HG03442 (cell line): ENCODE measurements around the gene NLRP1.
A peak's percentile ranks its signal among the peaks of the same experiment; 100 is the strongest.

Experiments used
- ATAC-seq: cut with Tn5 transposase; IDR thresholded peaks from one replicate; pipeline ENCODE4 v1.9.1; 2021; ENCODE audit warnings: mild to moderate bottlenecking, moderate library complexity; ENCODE audit not compliant: unreplicated experiment

NLRP1 gene

DNA sequence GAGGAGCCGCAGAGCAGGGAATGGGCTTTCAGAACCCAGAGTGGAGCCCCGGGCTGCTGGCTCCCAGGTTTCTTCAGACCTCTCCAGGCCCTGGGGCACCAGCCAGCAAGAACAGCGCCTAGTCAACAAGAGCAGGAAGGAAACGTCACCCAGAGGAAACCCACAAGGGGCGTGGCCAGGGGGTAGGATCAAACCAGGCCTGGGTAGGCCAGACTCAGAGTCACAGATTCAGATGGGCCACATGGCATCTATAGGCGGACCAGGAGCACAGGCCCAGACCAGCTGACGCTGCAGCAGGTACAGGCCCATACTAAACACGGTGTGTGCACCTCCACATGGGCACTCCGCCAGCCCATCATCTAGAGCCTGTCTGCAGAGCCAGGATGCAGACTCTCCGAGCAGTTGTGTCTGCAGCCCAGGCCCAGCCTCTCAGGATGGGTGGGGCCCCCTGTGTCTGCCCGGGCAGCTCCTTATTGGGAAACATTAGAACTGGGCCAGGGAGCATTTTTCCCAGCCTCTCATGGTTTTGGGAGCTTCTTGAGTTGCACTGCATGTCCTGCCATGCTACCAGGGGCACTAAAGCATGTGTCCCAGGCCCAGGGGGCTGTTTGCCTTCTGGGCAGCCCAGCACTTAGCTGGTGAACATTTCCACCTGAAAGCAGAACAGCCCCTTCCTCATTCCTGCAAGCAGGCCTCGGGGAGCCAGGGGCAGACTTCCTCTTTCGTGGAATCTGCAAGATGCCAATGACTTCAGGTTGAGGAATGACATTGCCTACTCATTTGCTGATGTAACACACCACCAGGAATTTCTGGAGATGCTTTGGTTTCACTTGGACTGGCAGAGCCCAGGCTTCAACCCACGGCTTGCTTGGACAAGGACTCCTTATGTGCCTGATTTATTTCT, at the start of gene NLRP1:
Gene NLRP1, minus strand, starts transcription at position 127 of the 904 bp plus-strand sequence. CDS start 552 bp downstream, outside the sequence.
- peak; percentile 72 for ATAC-seq

DNA sequence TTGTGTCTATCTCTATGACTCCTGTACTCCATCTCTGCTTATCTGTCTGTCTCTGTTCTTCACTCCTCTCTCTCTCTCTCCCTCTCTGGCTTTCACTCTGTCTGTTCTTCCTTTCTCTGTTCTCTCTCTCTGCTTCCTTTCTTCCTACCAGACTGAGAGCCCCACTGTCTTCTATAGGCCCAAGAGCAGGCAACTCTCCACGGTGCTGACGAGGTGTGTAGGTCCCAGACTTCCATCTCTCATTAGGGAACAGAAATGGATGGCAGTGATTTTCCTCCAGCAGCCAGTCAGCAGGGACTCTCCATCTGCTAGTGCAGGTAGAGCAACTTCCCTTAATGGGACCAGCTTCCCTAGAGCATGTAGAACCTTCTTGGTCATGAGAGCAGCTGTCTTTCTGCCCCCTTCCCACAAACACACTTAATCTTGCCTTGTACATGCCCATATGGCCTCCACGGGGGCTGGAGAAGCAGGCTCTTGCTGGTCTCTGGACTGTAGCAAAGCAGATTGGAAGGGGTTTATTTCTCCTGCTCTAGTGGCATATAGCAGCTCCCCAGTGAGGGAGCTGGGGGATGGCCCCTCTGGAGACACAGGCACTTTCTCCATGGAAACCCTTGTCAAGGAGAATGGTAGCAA, 47.8 kb upstream of the NLRP1 start:
- ATAC-seq = no peak

DNA sequence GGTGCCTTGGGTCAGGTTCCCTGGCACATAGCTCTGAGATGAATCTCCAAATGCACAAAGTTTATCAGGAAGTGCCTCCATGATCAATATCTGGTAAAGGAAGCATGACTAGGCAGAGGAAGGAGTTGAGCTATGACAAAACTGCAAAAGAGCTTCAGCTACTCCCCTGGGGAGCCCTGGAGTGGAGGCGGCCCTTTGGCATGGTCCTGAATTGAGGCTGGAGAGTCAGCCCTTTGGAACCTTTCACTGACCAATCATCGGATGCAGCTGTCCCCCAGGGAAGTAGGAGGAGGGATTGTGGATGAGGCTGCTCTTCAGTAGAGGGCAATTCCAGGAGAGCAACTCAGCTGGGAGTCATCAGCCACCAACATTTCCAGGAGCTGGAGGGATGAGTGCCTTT, 46.1 kb upstream of the NLRP1 start:
- ATAC-seq = no peak

DNA sequence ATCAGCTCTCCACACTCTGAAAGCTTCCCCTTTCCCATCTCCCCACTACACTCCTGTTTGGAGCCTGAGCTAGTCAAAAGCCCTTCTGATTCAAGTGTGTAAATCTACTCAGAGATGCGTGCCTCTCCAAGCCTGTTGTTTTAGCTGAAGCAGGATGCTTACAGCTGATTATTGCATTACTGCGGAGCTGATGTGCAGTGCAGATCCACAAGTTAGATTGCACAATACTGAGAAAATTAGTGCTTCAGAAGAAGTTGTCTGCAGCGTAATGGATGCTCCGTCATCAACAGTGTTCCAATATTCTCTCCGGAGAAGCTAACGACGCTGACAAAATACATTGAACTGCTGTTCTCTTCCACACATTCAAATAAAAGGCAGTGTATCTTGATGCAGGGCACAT, 44.8 kb upstream of the NLRP1 start:
- ATAC-seq = no peak

DNA sequence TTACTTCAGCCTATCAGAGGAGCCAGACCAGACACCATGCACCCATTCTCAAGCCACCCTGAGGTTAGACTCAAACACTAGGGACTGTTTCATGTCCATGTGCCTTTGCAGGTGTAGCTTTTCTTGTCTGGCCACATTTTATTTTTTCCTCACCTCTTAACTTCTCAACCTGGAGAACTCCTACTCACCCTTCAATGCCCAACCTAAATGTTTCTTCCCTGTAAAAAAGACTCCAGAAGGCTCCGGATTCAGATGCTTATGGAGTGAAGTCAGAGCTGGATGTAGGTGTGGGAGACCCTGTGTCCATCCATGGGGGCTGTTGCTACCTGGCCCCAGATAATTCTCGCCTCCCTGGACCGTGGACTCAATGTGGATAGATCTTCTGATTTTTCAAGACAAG, 44.0 kb upstream of the NLRP1 start:
- ATAC-seq = no peak

DNA sequence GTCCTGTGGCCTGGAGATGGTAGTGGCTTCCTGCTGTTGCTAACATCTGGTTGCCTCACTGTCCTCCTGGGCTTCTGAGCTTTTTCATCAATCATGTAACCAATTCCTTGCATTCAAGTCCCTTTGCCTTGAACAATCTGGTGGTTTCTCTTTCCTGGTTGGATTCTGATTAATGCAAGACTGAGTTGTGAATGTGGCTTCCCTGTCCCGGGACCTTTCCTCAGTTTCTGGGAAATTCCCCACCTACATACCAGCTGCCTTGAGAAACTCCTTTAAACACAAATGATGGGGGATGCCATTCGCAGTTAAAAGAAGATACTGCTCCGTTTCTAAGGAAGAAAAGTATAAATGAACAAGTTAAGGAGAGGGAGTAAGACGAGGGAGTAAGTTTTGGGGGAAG, 39.9 kb upstream of the NLRP1 start:
- ATAC-seq = no peak

DNA sequence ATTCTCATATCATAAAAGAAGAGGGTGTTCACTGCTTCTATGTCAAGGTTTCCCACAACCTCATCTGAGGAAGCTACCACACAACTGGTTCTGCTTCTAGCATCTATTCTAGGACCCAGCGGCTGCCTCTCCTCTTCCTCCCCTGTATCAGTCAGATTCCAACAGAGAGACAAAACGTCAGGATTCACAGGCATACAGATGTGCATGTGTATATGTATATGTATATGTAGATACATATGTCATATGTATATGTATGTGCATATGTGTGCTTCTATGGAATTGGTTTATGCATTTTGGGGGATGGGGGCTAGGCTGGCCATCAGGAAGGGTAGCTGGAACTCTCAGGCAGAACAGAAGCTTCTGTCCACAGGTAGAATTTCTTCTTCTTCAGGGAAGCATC, 37.4 kb upstream of the NLRP1 start:
- no peak for ATAC-seq

DNA sequence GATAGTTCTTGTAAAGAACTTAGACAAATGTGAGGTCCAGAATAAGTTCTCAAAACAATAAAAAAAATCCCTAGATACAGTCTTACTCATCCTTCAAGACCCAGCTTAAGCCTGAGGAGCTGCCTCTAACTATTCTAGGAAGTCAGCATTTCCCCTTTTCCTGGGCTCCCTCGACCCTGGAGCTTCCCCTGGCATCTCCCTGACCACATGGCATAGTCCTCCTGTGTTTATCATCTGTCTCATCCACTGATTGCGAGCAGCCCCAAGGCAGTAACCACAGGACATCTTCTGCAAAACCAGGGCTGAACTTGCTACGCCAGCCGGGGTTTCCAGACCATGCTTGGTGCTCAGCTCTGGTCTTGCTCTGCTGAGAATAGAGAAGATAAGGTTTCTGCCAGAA, 36.7 kb upstream of the NLRP1 start:
- ATAC-seq = no peak

DNA sequence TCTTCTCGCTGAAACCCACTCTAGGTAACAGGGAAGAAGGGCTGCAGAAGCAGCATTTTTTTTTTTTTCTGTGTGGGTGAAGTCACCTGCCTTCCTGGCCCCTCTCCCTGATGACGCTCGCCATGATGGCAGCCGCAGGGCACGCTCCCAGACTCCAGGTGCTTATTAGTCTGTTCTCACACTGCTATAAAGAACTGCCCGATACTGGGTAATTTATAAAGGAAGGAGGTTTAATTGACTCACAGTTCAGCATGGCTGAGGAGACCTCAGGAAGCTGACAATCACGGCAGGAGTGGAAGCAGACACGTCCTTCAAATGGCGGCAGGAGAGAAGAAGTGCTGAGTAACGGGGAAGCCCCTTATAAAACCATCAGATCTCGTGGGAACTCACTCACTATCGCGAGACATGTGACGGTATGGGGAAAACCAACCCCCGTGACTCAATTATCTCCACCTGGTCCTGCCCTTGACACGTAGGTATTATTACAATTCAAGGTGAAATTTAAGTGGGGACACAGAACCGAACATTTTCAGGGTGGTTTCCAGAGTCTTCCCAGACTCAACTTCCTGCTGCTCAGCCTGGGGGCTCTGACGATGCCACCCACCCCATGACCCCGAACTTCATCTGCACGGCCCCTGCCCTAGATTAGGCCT, 34.9 kb upstream of the NLRP1 start:
- ATAC-seq = no peak

DNA sequence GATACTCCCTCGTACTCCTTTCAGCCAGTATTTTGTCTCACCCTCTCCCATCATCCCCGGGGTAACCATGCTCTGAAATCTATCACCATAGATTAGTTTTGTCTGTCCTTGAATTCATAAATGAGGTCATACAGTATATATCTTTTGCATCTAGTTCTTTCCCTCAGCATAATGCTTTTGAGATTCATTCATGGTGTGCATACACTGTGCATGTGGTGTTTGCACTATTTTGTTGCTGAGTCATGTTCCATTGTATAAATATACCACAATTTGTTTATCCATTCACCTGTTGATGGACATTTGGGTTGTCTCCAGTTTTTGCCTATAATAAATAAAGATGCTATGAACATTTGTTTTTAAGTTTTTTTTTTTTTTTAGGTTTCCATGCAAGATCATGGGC, 34.2 kb upstream of the NLRP1 start:
- ATAC-seq = no peak

DNA sequence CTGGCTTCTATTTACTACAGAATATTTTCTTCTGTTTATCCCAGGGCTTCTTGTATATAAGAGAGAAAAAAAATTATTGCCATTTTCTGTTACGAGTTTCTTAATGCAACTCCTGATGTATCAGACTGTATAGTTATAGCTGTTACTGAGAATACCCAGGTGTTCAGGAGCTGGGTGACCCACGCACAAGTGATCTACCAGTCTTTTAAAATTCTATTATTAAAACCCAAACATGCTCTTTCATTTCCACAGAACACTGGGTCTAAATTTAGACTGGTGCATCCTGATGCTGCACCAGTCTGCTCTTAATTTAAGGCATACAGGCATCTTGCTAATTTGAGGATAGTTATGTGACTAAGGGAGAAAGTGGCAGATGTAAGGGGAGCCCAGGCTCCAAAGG, 31.2 kb upstream of the NLRP1 start:
- ATAC-seq = no peak

DNA sequence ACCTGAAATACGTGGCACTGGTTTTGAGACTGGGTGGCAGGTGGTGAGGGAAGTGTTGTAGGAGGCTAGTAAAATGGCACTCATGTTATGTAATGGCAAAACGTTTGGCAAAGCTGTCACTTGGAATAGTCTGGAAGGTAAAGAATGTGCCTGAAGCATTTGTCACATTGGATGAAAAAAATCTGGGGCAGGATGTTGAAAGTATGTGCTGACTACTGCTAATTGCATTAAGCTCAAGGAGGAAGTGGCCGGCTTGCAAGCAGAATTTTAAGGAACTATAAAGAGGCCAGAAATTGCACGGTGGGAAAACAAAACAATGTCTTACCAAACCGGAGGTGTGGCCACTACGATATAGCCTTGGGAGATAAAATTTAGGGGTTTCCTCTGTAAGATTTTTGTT, 26.6 kb upstream of the NLRP1 start:
- ATAC-seq = no peak

DNA sequence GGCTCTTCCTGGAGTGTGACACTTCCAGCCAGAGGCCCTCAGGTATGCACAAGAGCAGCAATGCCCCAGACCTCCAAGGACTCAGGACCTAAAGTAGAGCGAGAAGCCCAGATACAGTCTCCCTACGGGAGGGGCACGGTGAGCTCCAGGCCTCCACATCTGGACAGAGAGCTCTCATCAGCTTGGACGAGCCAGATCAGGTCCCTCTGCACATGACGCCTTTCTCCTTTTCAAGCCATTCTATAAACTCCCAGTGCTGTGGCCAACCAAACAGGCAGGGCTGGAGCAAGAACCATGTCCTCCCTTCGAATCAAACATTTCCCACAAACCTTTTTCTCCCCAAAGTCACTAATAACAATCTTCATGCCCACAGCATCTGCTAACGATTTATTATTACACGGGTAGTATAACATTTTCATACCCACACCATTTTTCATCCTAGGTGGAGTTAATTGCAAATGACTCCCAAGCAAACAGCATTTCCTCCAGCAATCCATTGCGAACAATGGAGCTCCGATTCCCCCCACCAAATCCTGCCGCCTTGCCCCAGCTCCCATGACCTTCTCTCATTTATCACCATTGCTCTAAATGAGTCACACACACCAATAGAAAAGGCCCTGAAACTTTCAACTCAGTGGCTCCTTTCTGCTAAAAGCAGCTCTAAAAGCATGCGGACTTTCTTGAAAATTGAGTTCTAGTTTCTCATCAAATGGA, 24.2 kb upstream of the NLRP1 start:
- ATAC-seq = no peak

DNA sequence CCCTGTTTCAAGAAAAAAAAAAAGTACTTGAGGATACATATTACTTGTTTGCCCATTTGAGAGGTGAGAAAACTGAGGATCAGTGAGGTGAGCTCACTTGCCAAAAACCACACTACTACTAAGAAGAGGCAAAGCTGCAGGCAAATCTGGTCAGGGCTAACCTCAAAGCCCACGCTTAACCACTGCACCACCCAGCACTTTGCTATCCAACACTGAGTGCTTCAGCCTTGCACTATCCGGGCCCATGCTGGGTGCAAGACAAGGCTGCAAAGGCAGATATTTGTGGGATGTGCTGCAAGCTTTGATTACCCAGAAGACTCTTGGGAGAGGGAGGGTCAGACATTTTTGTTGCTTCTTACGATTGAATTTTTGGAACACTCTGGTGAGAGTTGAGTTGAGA, 23.6 kb upstream of the NLRP1 start:
- no peak for ATAC-seq

DNA sequence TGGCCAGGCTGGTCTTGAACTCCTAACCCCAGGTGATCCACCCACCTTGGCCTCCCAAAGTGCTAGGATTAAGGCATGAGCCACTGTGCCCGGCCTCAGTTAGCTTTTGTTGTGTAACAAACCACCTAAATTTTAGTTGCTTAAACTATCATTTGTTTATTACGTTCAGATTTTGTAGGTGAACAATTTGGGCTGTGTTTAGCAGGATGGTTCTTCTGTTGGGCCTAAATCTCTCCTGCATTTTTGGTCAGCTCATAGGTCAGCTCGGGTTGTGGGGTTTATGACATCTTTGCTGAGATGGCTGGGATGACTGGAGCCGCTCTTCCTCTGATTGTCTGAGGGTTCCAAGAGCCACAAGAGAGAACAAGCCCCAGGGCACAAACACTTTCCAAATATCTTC, 21.1 kb upstream of the NLRP1 start:
- no peak for ATAC-seq

DNA sequence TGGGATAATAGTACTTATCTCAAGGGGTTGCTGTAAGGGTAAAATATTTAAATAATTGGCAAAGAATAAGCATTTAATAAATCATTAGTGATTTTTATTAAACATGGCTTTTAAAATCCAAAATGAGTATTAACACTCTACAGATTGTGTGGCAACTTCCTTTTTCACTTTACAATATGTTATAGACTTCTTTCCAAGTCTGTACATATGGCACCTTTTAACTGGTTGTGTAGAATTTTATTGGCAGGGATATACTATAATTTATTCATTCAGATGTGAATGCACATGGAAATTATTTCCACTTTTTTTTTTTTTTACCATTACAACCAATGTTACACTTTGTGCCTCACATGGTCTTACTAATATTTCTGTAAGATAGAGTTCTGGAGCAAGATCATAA, 15.7 kb upstream of the NLRP1 start:
- ATAC-seq = no peak

DNA sequence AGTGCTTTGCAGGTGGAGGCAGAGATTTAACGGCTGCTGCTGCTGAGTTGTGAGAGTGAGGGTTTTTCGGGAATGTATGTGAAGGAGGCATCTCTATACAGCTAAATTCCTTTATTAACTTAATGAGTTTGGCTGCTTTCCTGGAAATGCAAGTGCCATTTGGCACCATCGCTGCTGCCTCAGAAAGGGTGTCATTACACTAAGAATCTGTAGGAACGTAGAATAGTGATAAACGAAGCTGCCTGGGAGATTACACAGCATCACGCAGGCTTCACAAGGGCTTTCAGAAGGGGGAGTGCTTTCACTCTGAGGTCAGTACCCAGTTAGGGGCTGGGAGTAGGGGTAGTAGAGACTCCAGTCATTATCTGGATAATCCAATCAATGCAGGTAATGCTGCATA, 14.1 kb upstream of the NLRP1 start:
- no peak for ATAC-seq

DNA sequence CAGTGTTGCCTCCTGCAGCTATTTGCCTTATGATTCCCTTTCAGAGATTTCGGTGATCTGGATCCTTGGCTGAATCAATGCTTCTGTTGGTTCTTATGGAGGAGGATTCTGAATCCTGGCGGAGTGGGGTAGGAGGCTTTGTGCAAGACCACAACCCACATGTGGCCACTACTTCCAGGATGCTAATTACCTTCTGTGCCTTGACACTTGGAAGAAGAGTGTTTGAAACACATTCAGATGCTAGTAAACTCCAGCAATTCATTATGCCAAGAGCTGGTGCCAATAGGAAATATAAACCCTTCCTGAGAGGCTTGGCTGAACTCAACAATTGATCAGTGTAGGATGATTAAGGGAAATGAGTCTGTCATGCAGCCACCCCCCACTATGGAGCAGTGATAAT, 12.1 kb upstream of the NLRP1 start:
- ATAC-seq = no peak

DNA sequence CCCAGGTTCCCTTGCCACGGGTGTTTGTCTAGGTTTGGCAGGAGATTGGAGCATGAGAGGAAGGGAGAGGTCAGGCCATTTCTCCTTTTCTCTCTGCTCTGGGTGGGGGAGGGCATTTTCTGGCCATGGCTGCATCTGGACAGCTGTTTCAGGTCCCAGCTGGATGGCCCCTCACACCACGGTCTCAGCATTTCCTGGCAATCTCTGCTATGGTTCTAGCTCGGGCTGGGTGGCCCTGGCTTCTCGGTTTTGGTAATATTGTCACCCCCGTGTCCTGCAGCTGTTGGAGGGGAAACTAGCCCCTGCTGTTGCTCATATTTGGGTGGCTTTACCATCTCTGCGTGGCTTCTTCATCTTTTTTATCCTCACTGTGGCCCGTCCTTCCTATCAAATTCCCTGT, 11.5 kb upstream of the NLRP1 start:
- ATAC-seq = no peak

DNA sequence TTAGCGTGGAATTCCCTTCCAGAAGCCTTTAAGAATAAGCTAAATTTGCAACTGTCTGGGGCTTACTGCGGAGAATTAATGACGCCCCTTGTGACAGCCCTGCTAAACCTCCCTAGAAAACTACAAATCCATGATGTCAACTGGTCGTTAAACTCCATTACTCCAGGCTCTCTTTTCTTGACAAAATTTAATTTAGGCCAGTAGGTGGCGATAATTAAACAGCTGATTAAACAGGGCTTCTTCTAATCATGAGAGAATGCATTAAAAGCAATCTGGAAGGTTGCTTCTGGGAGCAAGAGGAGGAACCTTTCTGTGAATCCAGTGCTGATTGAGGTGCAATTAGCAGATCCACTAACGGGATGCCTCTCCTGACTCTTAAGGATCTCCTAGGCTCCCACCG, 8.1 kb upstream of the NLRP1 start:
- ATAC-seq = no peak

DNA sequence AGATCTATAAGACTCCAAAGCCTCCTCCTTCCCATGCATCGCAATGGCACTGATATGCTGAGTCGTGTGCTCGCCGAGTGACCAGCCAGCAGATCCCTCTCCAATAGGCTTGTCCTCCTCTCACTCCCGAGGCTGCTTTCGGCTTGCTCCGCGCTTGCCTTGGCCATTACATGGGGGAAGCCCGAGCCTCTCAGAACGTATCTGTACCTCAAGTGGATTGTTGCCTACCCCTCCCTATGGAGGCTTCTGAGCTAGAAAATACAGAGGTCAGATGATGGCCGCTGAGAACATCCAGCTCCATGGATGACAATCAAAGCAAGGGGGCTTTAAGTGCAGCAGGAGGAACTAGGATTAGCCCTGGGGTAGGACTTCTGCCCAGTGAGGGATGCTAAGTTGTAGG, 7.7 kb upstream of the NLRP1 start:
- no peak for ATAC-seq
